ENCODE results near the gene CCDC200.

The CCDC200 gene

DNA sequence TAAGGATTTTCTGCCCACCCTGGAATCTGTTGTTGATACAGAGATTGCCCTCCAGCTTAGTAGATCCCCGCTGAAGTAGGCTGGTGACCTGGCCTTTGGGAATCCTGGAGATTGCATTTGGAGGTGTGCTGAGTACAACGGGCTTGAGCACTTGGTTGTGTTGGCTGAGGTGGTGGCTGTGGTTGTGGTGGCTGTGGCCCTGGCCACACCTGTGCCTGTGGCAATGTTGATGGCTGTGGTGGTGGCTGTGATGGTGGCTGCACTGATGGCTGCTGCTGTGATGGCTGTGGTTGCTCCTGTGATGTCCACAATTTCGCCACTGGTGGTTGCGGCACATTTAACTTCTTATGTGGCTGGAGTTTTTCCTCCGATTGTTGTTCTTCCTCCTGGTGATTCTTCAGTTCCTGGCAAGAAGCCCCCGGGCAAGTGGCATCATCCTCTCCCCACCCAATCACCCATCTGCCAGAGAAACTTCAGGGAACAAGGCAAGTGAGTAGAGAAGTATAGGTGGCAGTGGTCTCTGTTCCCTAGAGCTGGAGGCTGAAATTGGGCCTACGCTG, 4.2 kb downstream of the CCDC200 start:
- DNase-seq (ENCODE audit: low spot score), result no peak

DNA sequence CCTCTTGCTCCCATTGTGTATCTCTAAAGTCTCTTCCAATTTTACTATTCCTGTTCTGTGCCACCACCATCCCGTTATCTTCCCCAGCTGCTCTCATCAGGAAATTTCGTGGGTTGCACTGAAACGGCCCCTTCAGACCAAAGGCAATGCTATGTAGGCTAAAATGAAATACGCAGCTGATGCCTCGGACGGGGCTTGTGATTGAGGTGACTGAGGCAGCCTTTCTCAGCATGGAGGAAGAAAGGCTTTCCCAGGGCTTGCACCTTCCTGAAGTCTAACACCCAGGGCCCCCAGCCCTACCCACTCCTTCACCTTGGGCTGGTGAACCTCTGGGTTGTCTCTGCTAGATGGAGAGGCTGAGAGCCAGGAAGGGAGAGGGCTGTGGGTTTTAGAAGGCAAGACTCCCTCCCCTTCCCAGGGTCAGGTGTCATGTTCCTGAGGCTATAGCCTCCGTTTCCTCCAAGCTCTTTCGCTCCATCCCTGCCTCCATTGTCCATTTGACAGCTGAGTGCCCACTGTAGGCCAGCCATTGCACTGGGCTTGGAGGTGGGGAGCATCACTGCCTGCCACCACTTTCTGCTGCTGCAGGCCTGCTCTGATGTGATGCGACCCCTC, 7.8 kb downstream of the CCDC200 start:
- TF ChIP-seq, protein P1, sequence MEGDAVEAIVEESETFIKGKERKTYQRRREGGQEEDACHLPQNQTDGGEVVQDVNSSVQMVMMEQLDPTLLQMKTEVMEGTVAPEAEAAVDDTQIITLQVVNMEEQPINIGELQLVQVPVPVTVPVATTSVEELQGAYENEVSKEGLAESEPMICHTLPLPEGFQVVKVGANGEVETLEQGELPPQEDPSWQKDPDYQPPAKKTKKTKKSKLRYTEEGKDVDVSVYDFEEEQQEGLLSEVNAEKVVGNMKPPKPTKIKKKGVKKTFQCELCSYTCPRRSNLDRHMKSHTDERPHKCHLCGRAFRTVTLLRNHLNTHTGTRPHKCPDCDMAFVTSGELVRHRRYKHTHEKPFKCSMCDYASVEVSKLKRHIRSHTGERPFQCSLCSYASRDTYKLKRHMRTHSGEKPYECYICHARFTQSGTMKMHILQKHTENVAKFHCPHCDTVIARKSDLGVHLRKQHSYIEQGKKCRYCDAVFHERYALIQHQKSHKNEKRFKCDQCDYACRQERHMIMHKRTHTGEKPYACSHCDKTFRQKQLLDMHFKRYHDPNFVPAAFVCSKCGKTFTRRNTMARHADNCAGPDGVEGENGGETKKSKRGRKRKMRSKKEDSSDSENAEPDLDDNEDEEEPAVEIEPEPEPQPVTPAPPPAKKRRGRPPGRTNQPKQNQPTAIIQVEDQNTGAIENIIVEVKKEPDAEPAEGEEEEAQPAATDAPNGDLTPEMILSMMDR (IDR thresholded peaks at IDR 0.05; ENCODE audit: extremely low read depth, missing control alignments), result no peak
- DNase-seq (ENCODE audit: low spot score), result no peak

More for the DNA sequence above, 4.2 kb downstream of the CCDC200 start:
- TF ChIP-seq, protein P1 (IDR thresholded peaks at IDR 0.05; ENCODE audit: extremely low read depth, missing control alignments), result no peak

DNA sequence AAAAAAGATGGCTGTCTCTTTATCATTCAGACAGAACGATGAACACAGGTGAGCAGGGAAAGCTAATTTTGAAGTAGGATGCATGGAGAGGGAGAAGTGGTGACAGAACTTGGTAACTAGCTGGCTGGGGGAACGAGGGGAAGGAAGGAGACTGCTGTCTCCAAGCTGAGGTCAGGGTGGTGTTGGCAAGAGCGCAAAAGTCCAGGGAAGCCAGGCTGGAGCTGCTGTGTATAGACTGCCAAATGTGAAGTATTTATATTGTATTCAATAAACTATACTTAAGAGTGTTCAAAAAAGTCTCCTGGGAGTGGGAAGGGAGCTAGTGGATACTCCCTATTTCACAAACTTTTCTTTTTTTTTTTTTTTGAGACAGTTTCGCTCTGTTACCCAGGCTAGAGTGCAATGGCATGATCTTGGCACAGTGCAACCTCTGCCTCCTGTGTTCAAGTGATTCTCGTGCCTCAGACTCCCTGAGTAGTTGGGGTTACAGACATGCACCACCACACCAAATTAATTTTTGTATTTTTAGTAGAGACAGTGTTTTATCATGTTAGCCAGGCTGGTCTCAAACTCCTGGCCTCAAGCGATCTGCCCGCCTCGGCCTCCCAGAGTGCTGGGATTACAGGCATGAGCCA, 8.6 kb downstream of the CCDC200 start:
- TF ChIP-seq, protein P1 (IDR thresholded peaks at IDR 0.05; ENCODE audit: extremely low read depth, missing control alignments), result no peak
- DNase-seq (ENCODE audit: low spot score), result no peak

DNA sequence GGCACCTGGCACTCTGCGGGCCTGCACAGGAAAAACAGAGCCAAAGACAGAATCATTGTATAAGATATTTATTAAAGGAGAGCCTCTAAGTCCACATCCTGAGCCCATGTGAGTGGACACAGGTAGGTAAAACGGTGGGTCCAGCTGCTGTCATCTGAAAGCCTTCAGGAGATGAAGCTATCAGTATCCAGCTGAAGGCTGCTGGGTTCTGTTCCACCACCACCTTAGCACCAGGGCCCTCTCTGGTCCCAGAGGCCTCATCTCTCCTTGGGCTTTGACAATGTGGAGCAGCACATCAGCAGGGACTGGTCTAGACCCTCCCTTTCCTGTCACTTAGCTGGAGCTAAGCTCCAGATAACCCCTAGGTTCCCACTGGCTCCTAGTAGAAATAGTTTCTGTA, 9.4 kb downstream of the CCDC200 start:
- TF ChIP-seq, protein P1 (IDR thresholded peaks at IDR 0.05; ENCODE audit: extremely low read depth, missing control alignments), result no peak
- no peak for DNase-seq (ENCODE audit: low spot score)

DNA sequence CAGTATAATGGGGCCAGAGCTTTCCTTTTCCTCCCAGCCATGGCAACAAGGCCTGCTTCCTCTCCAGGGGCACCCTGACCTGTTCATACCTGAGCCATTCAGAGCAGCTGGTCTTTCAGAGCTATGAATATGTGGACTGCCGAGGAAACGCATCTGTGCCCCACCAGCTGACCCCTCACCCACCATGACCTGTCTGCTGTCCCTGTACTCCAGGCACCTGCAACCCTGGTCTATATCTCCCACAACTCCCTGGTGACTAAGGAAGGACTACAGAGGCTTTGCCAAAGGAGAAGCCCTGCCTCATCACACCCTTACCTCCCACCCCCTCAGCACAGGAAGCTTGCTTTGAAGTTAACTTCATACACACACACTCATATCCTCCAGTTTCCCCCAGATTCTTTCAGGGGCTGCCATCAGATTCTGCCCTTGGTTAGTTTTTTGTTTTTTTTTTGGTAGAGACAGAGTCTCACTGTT, 10.8 kb downstream of the CCDC200 start:
- TF ChIP-seq, protein P1 (IDR thresholded peaks at IDR 0.05; ENCODE audit: extremely low read depth, missing control alignments), result no peak
- no peak for DNase-seq (ENCODE audit: low spot score)

DNA sequence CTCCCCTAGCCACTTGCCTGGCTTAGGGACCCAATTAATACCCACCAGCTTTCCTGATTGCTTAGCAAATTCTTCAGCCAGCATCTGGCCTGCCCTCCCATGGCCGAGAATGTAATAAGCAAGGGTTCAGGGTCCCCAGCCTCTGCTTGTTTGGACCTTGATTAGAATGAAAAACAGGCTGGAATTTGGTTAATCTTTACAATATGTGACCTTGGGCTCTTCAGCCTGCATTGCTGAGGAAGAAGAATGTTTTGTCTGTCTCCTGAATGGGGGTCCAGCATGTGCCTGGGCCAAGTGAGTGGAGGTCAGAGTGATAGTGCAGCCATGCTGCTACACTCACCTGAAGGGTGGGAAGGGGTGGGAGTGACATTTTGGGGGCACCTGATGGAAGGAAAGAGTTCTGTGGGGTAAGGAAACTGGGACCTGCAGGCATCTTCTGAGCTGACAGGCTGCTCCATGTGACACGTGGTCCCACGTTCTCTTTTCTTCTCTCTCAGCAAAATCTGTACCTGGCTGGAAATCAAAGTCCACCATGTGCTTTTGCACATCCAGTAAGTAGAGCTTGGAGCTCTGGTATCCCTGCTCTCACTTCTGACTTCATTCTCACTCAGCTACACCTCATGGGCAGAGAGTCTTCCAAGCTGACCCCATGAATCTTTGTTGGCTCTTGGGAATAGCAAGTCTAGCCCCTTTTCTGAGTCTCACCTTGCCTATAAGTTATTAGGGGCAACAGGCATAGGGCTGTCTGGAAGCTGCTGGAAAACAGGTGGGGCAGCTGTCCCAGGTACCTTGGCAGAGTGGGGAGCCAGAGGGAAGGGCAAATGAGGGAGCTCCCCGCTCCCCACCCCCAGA, 11.4 kb downstream of the CCDC200 start:
- no peak for DNase-seq (ENCODE audit: low spot score)

More for the DNA sequence above, 11.4 kb downstream of the CCDC200 start:
- TF ChIP-seq, protein P1 (IDR thresholded peaks at IDR 0.05; ENCODE audit: extremely low read depth, missing control alignments), result no peak
